ENCODE data around the gene SLC16A12. TPM values are rescaled to one million over a fixed set of nuclear protein-coding genes. Genes with fewer than 3 reads are reported as not detected.

The SLC16A12 gene
- total RNA-seq, 1 donor from 2014 or later = not detected

- H3K27ac Mint-ChIP-seq = no peak overlapping the region
- TF ChIP-seq CTCF (IDR thresholded peaks at IDR 0.05) = no peak
- intact Hi-C loops (cut with micrococcal nuclease) = no loop called here
- DNase-seq = no peak
- H3K36me3 Mint-ChIP-seq (ENCODE audit: low read depth) = no peaks in the 10 kb centered on the region
- H3K4me3 Mint-ChIP-seq = no peak overlapping the region
- no peaks in the 10 kb centered on the region for H3K9me3 Mint-ChIP-seq
- H3K4me1 Mint-ChIP-seq = no peaks in the 10 kb centered on the region
- ChIA-PET CTCF (no interaction called here), POLR2A (no interaction called here)
- ATAC-seq (ENCODE audit: low read depth) = no peak
- peaks cover 22% of the 10 kb centered on the region for H3K27me3 Mint-ChIP-seq
These were observed 9.0 kb downstream of the SLC16A12 start for GRCh38 chr10:89526358-89526757.

- intact Hi-C loops (cut with micrococcal nuclease) = no loop called here
- no peak overlapping the region for H3K27ac Mint-ChIP-seq
- no peak for TF ChIP-seq CTCF (IDR thresholded peaks at IDR 0.05)
- DNase-seq = no peak
- H3K4me3 Mint-ChIP-seq = no peak overlapping the region
- no peak for ATAC-seq (ENCODE audit: low read depth)
- POLR2A ChIA-PET = no interaction called here
- CTCF ChIA-PET = no interaction called here
- no peaks in the 10 kb centered on the region for H3K36me3 Mint-ChIP-seq (ENCODE audit: low read depth)
- no peaks in the 10 kb centered on the region for H3K9me3 Mint-ChIP-seq
- H3K27me3 Mint-ChIP-seq = peaks cover 19% of the 10 kb centered on the region
- no peaks in the 10 kb centered on the region for H3K4me1 Mint-ChIP-seq
These were observed 9.8 kb downstream of the SLC16A12 start for GRCh38 chr10:89525556-89525955.

GRCh38 chr10:89524279-89524678, 11.1 kb downstream of the SLC16A12 start:
- POLR2A ChIA-PET = no interaction called here
- DNase-seq (no peak), ATAC-seq (ENCODE audit: low read depth) (no peak)
- Mint-ChIP-seq H3K9me3 (no peaks in the 10 kb centered on the region), H3K4me1 (no peaks in the 10 kb centered on the region), H3K4me3 (no peak overlapping the region), H3K27me3 (peaks cover 14% of the 10 kb centered on the region), H3K27ac (no peak overlapping the region), H3K36me3 (ENCODE audit: low read depth) (no peaks in the 10 kb centered on the region)
- intact Hi-C loops (cut with micrococcal nuclease) = no loop called here
- CTCF ChIA-PET = no interaction called here
- TF ChIP-seq CTCF (IDR thresholded peaks at IDR 0.05) = no peak

- H3K4me3 Mint-ChIP-seq = no peak overlapping the region
- no peak for TF ChIP-seq CTCF (IDR thresholded peaks at IDR 0.05)
- H3K27me3 Mint-ChIP-seq = peaks cover 10% of the 10 kb centered on the region
- intact Hi-C loops (cut with micrococcal nuclease) = no loop called here
- H3K36me3 Mint-ChIP-seq (ENCODE audit: low read depth) = no peaks in the 10 kb centered on the region
- H3K9me3 Mint-ChIP-seq = no peaks in the 10 kb centered on the region
- ChIA-PET CTCF (no interaction called here), POLR2A (no interaction called here)
- ATAC-seq (ENCODE audit: low read depth) (no peak), DNase-seq (no peak)
- no peaks in the 10 kb centered on the region for H3K4me1 Mint-ChIP-seq
- no peak overlapping the region for H3K27ac Mint-ChIP-seq
These were observed 12.1 kb downstream of the SLC16A12 start for GRCh38 chr10:89523274-89523673.

GRCh38 chr10:89522463-89522862, 12.9 kb downstream of the SLC16A12 start:
- no peaks in the 10 kb centered on the region for H3K36me3 Mint-ChIP-seq (ENCODE audit: low read depth)
- DNase-seq = no peak
- no peaks in the 10 kb centered on the region for H3K9me3 Mint-ChIP-seq
- peaks cover 10% of the 10 kb centered on the region for H3K27me3 Mint-ChIP-seq
- H3K4me3 Mint-ChIP-seq = no peak overlapping the region
- no peak for ATAC-seq (ENCODE audit: low read depth)
- CTCF ChIA-PET = no interaction called here
- no peaks in the 10 kb centered on the region for H3K4me1 Mint-ChIP-seq
- no peak for TF ChIP-seq CTCF (IDR thresholded peaks at IDR 0.05)
- POLR2A ChIA-PET = no interaction called here
- no peak overlapping the region for H3K27ac Mint-ChIP-seq
- intact Hi-C loops (cut with micrococcal nuclease) = no loop called here
